ENCODE measurements around the gene FBXO38.

The FBXO38 gene

DNA sequence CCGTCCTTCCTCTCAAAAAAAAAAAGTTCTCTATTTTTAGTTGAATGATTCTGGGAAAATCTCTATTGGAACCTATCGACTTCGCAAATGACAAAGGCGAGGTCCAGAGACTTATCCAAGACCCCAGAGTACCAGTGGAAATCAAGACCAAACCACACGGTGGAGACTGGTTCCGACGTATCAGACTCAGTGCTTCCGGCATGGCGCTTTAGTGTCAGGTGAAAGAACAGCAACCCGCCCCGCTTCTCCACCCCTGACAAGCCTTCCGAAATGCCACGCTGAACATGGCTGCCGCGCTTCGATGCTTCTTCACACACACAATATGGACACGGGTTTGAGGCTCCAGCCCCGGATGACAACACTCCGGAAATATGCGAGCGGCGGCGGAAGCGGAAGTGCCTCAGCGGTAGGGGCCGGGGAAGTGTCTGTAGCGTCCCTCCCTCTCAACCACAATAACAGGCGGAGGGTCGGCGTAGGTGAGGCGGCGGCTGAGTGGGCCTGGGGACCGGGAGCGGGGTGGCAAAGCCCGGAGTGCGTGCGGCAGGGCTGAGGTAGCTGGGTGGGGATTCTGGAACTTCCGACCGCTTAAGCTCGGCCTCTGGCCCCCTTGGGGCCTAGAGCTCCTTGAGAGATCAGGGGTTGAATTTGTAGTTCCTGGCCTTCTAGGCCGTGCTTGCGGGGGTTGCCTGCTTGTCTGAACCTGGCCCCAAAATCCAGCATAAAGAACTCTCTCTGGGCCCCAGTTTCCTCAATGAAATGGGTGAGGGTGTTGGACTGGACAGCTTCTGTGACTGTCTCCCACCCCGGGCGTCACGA lies at the start of gene FBXO38:
Gene FBXO38 (plus strand): TSS at position 395 of the 816 bp plus-strand sequence. CDS start 10,819 bp downstream, outside the sequence.
- DNase-seq: peak; percentile 96 to 97

GRCh38 chr5:148335259-148335658 lies 48.5 kb upstream of the FBXO38 start, which contains the start of gene SPINK9:
TSS of gene SPINK9 (plus strand) at chr5:148335559. CDS start at chr5:148335614, 55 bp downstream.
- no peak for DNase-seq

DNA sequence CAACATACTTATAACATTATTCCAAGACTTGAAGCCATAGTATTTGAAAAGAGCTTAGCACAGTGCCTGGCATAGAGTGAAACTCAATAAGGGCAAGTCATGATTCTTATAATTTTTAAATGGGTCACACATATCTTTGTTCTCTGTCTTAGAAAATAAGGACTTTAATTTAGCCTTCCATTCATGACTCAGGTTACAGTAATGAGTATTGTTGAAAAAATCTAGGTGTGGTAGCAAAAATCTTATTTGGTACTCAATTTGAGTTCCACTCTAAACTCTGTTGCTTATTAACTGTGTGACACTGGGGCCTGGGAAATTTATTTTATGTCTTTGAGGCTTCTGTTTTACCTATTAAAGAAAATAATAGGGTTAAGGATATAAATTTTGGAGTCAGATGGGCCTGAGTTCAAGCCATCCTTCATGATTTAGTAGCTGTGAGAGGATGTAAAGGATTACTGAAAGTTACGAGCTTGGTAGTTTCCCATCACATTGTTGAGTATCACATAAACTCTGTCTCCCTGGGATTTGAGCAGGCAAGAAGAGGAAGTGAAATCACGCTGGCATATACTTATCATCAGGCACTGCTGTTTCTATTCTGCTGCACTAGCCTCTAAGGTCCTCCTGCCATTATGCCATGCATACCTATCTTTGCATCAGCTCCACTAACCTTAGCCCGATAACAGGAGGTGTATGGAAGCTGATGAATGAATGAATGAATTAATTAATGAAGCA lies 46.9 kb upstream of the FBXO38 start:
- DNase-seq: no peak

DNA sequence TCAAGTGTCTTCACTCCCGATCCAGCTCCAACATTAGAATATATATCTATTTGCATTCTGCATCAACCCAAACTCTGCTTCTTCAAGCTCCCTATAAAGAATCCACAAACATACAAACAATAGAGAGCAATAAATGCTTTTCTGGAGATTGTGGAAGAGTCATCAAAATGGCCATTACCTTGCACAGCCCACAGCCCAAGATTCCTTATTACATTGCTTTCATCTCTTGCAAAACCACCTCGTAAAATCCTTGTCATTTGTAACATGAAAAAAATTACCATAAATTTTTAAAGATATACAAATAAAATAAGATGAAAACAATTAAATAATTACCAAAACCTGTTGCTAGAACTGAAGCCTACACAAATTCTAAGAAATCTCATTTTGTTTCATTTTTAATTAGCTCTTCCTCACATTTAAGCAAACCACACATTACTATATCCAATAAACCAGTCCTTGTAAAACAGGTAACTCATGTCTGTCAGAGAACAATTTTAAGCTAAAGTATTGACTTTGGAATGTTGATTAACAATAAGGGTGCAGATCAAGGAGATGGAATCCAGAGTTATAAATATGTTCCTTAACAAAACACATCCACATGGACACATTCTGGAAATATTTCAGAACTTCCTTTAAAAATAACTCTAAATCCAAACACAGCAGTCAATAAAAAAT lies 41.2 kb upstream of the FBXO38 start:
- no peak for DNase-seq

DNA sequence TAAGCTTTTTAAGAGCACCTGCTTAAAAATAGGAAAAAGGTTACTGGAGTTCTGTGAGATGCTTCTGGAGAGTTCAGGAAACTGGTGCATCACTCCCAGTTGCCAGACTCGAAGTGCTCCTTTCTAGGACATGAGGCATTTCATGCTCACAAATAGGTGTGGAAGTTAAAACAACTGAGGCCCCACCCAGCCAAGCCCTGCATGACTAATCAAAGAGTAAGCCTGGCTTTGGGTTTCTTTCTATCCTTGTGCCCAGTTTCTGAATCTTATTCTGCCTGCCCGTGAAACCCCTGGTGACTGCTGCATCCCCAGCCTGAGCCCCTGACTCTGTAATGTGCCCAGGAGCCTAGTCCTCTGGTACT lies 40.7 kb upstream of the FBXO38 start:
- DNase-seq: no peak

- no peak for DNase-seq
Measured at GRCh38 chr5:148343603-148344487, 39.9 kb upstream of the FBXO38 start.

DNA sequence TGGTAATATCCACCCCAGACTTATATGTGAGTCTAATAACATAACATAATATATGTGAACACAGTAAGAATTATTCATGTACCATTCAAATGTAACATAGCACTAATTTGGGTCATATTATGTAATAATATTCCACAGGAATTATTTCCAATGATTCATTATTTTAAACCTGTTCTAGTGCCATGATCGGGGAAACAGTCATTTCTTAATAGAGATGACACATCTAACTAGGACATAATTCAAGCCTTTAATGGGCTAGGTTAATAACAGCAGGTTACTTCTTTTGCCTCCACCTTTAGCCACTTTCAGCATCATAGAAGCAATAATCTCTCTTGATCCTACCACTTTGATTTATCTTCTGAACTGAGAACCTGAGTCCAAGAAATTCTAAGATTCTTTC lies 36.1 kb upstream of the FBXO38 start:
- DNase-seq: no peak

DNA sequence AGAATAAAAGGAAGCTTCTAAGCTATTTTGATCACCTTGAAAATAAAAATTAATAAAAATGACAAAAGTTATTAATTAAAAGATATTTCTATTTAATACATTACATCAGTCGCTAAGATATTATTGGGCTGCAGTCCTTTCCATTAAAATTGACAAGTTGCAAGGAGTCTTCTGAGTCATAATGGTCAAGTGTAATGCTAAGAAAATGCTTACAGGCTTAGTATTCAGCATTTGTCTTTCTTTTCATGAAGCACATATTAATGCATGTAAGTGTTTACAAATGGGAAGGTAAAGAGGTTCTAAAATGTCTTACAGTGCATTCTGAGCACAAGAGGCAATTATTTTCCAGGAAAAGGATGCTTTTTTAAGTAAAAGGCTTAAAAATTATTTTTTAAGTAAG lies 31.1 kb upstream of the FBXO38 start:
- DNase-seq: no peak

DNA sequence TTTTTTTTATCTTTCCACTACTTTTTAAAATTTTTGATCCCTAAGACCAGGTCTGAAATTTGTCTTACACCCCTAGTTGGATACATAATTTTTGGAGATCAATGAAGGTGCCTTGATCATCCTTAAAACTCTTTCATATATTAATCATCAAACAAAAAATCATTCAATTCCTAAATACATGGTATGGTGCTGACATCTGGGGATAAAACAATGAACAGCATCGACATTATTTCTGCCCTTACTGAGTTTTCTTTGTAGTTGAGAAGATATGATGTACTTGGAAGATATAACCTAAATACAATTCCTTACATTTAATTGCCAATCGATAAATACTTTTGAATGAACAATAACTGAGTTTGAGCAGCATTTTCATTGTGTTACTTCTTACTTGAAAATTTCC lies 30.1 kb upstream of the FBXO38 start:
- no peak for DNase-seq

DNA sequence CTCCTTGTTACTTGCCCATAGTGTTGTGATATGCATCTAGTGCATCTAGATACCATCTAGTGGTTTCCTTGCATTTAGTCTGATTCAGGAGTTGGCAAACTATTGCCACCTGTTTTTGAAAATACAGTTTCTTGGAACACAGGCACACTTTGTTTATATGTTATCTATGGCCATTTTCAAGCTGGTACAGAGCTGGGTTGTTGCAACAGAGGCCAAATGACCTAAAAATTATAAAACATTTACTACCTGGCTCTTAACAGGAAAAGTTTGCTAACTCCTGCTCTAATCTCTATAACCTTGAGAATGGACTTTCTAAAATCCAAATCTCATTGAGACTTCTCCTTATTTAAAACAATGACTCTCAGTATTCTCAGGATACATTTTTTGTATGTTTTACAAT lies 19.4 kb upstream of the FBXO38 start:
- DNase-seq: no peak

DNA sequence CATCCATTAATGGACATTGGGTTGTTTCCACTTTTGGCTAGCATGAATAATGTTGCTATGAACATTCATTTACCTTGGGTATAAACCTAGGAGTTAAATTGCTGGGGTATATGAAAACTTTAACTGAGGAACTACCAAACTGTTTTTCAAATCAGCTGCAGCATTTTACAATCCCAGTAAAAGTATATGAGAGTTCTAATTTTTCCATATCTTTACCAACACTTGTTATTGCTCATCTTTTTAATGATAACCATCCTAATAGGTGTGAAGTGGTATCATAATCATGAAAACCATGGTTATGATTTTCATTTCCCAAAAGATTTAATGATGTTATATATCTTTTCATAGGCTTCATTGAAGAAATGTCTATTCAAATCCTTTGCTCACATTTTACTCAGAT lies 15.5 kb upstream of the FBXO38 start:
- no peak for DNase-seq

- DNase-seq: no peak
Measured at GRCh38 chr5:148372166-148372725, 11.5 kb upstream of the FBXO38 start.

GRCh38 chr5:148372893-148373292 lies 10.9 kb upstream of the FBXO38 start:
- no peak for DNase-seq

DNA sequence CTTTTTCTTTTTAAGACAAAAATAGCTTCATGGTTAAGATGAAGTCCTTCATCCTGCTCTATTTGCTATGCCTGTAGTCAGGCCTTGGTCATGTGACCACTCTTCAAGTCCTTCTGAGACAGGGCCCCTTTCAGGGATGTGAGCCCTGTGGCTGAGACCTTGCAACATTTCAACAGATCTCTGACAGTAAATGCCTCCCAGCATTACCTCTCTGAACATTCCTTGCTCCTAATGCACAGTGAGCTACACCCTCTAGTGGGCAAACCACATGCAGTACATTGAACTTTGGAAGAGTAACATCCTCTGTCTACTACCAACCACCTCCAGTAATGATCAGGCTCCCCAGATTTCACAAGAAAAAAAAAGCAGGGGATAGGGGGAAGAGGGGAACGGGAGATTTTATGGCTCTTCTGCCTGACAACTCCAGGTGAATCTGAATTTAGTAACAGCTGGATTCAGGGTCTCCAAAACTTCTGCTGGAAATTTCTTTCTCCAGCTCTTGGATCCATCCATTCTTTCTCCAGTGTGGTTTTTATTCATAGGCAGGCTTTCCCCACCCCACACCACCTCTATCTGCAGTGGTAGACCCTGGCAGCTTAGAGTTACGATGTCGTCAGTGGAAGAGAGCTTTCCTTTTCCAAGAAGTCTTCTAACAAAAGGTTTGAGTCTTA lies 8.9 kb upstream of the FBXO38 start:
- DNase-seq: no peak

DNA sequence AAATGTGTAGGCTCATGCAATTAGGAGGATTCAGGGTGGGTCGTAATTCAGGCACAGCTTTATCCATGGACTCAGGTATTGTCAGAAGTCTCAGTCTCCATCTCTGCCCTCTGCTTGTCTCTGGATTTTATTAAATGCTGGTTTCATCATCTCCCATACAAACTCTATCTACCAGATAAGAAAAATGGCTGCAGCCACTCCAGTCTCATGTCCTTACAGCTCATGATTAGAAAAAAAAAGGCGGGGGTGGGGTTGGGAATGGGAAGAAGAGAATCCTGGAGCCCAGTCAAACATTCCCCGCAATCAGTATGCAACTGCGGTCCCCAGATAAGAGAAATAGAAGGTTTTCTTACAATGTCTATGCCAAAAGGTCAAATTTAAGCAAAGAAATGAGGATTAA lies 7.6 kb upstream of the FBXO38 start:
- DNase-seq: no peak

- no peak for DNase-seq
Measured at GRCh38 chr5:148378670-148379069, 5.1 kb upstream of the FBXO38 start.

GRCh38 chr5:148379340-148379739 lies 4.4 kb upstream of the FBXO38 start:
- no peak for DNase-seq

DNA sequence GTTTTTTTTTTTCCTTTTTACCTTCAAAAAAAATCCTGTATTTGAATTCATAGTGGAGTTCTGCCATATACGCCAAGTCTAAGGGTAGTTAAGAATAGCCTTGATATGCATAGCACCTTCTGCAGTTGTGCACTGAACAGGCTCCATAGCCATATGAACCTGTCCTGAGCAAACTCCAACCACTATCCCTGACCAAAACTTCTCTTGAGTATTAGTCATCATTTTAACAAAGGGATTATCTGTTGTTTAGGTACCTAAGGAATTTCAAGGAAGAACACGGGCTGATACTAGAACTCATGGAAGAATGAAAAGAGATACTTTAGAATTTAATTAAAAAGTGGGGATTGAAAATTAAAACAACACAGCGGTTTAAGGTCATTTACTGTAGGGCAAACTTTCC lies 1.9 kb upstream of the FBXO38 start:
- DNase-seq: no peak

GRCh38 chr5:148382961-148383360 lies 797 bp upstream of the FBXO38 start:
- no peak for DNase-seq

DNA sequence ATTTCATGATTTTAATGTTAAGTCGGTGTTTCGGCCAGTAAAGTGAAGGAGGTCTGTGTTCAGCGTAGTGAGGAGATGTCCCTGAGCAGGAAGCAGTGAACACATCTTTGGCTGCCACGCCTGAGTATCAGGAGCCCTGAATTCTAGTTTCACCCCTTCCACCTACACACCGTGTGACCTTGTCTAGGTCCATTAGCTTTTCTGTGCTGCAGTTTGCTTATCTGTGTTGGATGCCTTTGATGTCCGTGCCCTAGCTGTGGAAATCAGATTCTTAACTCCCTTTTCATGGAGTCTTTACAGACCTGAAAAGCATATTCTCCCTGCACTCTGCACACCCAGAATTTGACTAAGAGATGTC lies 601 bp downstream of the FBXO38 start:
- no peak for DNase-seq

- no peak for DNase-seq
Measured at GRCh38 chr5:148385094-148385493, 1.3 kb downstream of the FBXO38 start.

GRCh38 chr5:148386041-148386440 lies 2.3 kb downstream of the FBXO38 start:
- DNase-seq: no peak

Data from activated T-cell treated with anti-CD3 and anti-CD28 coated beads, Interleukin-2, amount 50 U/mL, for 48 hours (primary cell).